PC-3 (cell line): ENCODE data around the gene LSG1.

Source experiments
- CTCF ChIP-seq: fragments of 300-600 bp; sonication (generic); conservative IDR thresholded peaks from 2 replicates; pipeline ENCODE4 v1.5.1; 2017; ENCODE audit warnings: antibody characterized with exemption, low read depth, mild to moderate bottlenecking, low read length
- EZH2phosphoT487 ChIP-seq: fragments of 300-600 bp; sonication (generic); IDR thresholded peaks from 2 replicates; pipeline ENCODE4 v1.6.1; 2018; ENCODE audit warnings: mild to moderate bottlenecking, antibody characterized with exemption, low read length, borderline replicate concordance

GRCh38 chr3:194640829-194641228, 31.2 kb downstream of the LSG1 start:
- TF ChIP-seq CTCF, result peak; percentile 49
- no peak for TF ChIP-seq EZH2phosphoT487
